Breast epithelium (tissue), 3 donors: Measurements from ENCODE around the gene NELL2.

Experiments
- CTCF ChIP-seq, 3 donors: fragments of 450-650 bp; IDR thresholded peaks; one replicate each; pipeline ENCODE4 v1.5.1; 2016 to 2017; ENCODE audit warnings: antibody characterized with exemption in 3 of 3, mild to moderate bottlenecking in 3 of 3, moderate library complexity in 3 of 3
- POLR2AphosphoS5 ChIP-seq, 3 donors: sonication (generic); formaldehyde crosslinking; IDR thresholded peaks; one replicate each; pipeline ENCODE4 v1.6.1; 2017; ENCODE audit warnings: antibody characterized with exemption in 3 of 3

GRCh38 chr12:44777044-44777443 lies 99.1 kb downstream of the NELL2 start:
- TF ChIP-seq CTCF (IDR thresholded peaks at IDR 0.05) (no peak), POLR2AphosphoS5 (IDR thresholded peaks at IDR 0.05) (no peak)
